Measurements from ENCODE around the gene COX4I2. TPM values are rescaled to one million over a fixed set of nuclear protein-coding genes. Genes with fewer than 3 reads are reported as not detected.

COX4I2 gene
- total RNA-seq, 6 experiments from 2014 or later, result not detected

- Mint-ChIP-seq H3K4me3 (no peak overlapping the region), H3K9me3 (no peaks in the 10 kb centered on the region), H3K4me1 (ENCODE audit: low read depth) (peaks cover 54% of the 10 kb centered on the region), H3K36me3 (ENCODE audit: low read depth) (peaks cover 52% of the 10 kb centered on the region), H3K27me3 (ENCODE audit: insufficient read depth) (peaks cover 13% of the 10 kb centered on the region), H3K27ac (peak overlapping the region; percentile 92)
- DNase-seq, result no peak
- TF ChIP-seq CTCF (IDR thresholded peaks at IDR 0.05), result no peak
These were observed 35.7 kb downstream of the COX4I2 start for GRCh38 chr20:31673435-31673834.

DNA sequence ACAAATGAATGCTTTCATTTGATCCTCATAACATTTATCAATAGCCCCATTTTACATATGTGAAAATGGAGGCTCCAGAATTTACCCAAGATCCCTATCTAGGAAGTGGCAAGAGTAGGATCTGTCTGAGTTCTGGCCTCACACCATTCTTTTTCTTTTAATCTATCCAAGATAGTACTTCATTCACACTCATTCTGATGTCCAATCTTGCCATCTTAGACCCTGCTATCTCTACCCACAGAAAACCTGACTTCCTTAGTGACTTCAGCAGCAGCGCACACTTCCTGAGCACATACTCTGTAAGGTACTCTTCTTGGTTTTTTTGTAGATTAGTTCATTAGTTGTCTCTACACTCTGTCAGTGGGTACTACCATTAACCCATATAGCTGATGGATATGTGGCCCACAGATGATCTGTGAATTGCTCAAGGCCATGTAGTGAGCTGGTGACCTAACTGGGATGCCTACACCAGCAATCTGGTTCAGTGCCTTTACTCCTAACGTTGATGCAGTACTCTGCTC is 36.3 kb downstream of the COX4I2 start:
- Mint-ChIP-seq H3K27me3 (ENCODE audit: insufficient read depth) (peaks cover 13% of the 10 kb centered on the region), H3K4me1 (ENCODE audit: low read depth) (peaks cover 60% of the 10 kb centered on the region), H3K9me3 (no peaks in the 10 kb centered on the region), H3K4me3 (no peak overlapping the region; the same call in 1 of the 2 replicates), H3K27ac (peak overlapping the region; percentile 92), H3K36me3 (ENCODE audit: low read depth) (peaks cover 56% of the 10 kb centered on the region)
- DNase-seq, result no peak
- TF ChIP-seq CTCF (IDR thresholded peaks at IDR 0.05), result no peak

- H3K4me1 Mint-ChIP-seq (ENCODE audit: low read depth), result peaks cover 63% of the 10 kb centered on the region
- peak overlapping the region; percentile 80 for H3K4me3 Mint-ChIP-seq
- H3K36me3 Mint-ChIP-seq (ENCODE audit: low read depth), result peaks cover 49% of the 10 kb centered on the region
- peak overlapping the region; percentile 92 for H3K27ac Mint-ChIP-seq
- TF ChIP-seq CTCF (IDR thresholded peaks at IDR 0.05), result no peak
- H3K27me3 Mint-ChIP-seq (ENCODE audit: insufficient read depth), result peaks cover 13% of the 10 kb centered on the region
- H3K9me3 Mint-ChIP-seq, result no peaks in the 10 kb centered on the region
- DNase-seq, result peak; percentile 65
These were observed 37.4 kb downstream of the COX4I2 start for GRCh38 chr20:31674895-31675827.

- no peak for DNase-seq
- TF ChIP-seq CTCF (IDR thresholded peaks at IDR 0.05), result no peak
- peak overlapping the region; percentile 80; the same call in 1 of the 2 replicates for H3K4me3 Mint-ChIP-seq
- peak overlapping the region; percentile 92 for H3K27ac Mint-ChIP-seq
- peaks cover 72% of the 10 kb centered on the region for H3K4me1 Mint-ChIP-seq (ENCODE audit: low read depth)
- H3K36me3 Mint-ChIP-seq (ENCODE audit: low read depth), result peaks cover 54% of the 10 kb centered on the region
- peaks cover 11% of the 10 kb centered on the region for H3K27me3 Mint-ChIP-seq (ENCODE audit: insufficient read depth)
- no peaks in the 10 kb centered on the region for H3K9me3 Mint-ChIP-seq
These were observed 38.3 kb downstream of the COX4I2 start for GRCh38 chr20:31675828-31676608.

- Mint-ChIP-seq H3K27me3 (ENCODE audit: insufficient read depth) (peaks cover 11% of the 10 kb centered on the region), H3K9me3 (no peaks in the 10 kb centered on the region), H3K4me3 (peak overlapping the region; percentile 80; the same call in 1 of the 2 replicates), H3K27ac (peak overlapping the region; percentile 92), H3K4me1 (ENCODE audit: low read depth) (peaks cover 77% of the 10 kb centered on the region), H3K36me3 (ENCODE audit: low read depth) (peaks cover 55% of the 10 kb centered on the region)
- no peak for TF ChIP-seq CTCF (IDR thresholded peaks at IDR 0.05)
- DNase-seq, result no peak
These were observed 38.9 kb downstream of the COX4I2 start for GRCh38 chr20:31676609-31676989.

Measured in HFFc6 (cell line).